T1000 (cell line): ENCODE data around the gene TRPC6.
A peak's percentile ranks its signal among the peaks of the same experiment; 100 is the strongest.
"Not testable (repeated sequence)": the region's sequence is repeated elsewhere in the genome, so short reads cannot be mapped to it uniquely, and the experiment has no call there.

Experiments
- DNase-seq: peaks from one replicate; lab custom pipeline; 2025; ENCODE audit warnings: mixed read lengths; lab: John Stamatoyannopoulos, UW

Gene TRPC6

DNA sequence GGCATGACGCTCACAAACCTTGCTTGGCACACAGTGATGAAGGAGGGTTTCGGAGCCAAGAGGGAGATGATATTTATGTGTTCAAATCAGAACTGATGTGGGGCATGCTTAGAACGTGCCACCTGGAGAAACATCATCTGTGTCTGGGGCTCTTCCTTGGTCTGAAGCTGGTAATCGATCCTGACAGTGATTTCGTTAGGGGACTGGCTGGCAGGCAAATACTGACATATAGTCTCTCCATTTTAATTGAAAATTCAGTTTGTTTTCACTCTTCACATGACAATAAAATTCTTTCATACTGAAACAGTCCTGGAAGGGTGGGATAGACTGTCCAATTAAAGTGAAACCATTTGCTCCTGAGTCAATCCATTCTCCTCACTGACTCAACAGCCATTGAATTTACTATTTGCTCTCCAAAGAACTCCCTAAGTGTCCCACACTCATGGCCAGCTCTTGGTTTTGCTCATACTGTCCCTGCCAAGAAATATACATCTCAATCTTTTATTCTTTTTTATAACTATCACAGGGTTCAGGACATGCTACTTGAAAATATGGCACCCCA lies 134.8 kb downstream of the TRPC6 start:
- DNase-seq, result no peak

DNA sequence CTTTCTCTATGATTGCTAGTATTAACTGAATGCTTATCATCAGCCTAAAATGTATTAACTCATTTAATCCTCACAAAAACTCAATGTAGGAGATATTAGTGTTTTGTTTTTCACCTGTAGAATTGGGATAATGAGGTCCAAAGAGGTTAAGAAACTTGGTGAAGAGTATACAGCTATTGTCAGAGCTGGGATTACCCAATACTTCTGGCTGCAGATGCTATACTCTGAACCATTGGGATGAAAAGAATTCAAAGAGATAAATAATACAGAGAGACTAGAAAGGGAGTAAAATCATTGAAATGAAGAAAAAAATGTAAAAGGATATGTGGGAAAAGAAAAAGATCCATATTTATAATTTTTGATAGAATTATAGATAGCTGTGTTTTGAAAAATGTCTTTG lies 137.1 kb downstream of the TRPC6 start:
- DNase-seq, result no peak

DNA sequence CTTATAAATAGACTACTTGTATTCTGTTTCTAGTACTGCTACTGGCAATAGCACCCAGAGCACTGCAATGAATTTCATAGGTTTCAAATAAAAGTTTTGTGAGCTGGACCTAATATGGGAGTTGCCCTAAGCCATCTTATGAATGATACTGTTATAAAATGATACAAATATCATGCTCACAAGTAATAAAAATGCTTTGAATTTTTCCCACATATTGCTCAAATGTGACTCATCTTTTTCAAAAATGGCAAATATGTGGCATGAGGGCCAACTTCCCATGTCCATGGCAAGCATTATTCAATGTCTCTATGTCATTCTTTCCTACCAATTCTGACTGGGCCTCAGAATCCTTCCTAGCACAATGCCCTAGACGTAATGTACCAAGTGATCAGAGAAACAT lies 137.6 kb downstream of the TRPC6 start:
- no peak for DNase-seq

DNA sequence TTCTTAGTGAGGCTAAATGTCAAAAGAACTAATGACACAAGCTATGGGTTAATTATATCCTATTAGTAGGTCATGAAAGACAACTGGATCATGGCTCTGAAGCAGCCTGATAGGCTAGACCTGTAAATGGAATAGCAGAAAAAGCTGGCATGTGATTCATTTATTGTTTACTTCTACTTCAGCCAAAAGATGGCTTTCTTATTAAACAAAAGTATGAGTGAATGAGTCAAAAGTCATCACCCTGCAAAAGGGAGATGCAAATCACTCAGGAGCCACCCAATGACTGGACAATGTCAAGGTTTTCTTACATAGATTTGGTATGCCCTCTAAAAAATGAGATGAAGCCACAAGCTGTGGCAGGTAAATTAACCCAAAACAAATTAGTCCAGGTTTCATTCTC lies 138.0 kb downstream of the TRPC6 start:
- no peak for DNase-seq

DNA sequence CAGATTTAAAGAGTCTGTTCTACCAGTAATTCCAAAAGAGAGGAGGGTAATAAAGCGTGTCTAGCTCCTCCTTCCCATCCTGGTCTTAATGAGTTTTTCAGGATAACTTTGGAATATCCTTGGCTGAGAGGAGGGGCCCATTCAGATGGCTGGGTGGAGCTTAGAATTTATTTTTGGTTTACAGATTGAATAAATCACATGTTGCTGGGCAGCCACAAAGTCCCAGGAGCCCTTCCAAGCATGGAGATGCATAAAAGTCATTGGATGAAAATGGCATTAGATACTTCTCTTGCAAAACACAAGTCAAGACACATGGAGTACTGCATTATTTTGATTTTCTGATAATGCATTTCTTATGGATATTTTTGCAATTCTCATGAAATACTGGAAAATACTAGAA lies 139.0 kb downstream of the TRPC6 start:
- DNase-seq, result no peak

DNA sequence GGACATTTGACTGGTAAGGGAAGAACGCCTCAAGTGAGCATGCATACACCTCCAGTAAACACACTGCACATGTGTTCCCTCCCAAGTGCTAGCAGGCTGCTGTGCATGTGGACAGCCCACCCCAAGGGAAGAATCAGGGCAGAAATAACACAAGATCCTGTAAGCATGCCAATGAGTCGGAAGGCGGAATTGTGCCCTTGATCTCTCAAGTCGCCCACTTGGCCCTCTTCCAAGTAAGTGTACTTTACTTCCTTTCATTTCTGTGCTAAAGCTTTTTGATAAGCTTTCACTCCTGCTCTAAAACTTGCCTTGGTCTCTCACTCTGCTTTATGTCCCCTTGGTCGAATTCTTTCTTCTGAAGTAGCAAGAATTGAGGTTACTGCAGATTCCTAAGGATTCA lies 139.6 kb downstream of the TRPC6 start:
- DNase-seq, result no peak

DNA sequence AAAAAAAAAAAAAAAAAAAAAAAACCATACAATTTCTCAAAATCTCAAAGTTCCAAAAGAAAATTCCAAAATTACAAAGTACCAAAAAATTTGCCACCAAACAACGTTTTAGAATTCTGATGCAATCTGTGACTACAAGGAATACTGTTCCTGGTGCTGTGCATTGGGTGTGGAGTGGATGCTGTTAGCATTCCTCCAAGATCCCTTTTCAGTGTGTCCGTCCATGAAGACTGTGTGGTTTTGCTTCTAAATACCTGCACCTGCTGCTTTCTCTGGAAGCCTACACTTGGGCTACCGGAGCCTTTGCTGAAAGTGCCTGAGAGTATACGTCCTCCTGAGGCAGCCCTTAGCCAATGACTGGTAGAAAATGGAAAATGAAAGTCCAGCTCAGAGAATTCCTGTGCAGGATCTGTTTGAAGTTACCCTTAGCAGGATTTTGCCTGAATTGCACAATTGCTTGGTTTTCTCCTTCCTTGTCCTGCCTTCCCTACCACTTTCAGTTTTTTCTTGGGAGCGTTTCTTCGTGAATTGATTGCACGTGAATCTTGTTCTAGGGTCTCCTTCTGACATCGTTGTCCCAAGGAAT lies 140.8 kb downstream of the TRPC6 start:
- DNase-seq, result no peak

DNA sequence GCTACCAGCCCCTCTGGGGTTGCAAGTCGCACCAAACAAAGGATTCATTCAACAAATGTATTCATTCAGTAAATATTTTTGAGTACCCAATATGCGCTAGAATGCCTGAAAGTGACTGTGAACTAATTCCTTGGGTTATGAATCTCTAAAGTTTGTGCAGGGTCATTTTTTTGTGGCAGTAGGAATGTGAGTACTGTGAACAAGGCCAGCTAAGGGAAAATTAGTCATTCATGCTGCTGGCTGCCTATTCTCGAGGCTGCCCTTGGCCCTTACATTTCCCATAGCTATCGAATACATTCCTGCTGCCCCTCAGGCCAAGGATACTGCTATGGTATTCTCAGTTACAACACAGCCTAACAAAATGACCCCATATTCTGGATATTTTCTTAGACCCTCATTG lies 141.6 kb downstream of the TRPC6 start:
- DNase-seq, result peak; percentile 36

DNA sequence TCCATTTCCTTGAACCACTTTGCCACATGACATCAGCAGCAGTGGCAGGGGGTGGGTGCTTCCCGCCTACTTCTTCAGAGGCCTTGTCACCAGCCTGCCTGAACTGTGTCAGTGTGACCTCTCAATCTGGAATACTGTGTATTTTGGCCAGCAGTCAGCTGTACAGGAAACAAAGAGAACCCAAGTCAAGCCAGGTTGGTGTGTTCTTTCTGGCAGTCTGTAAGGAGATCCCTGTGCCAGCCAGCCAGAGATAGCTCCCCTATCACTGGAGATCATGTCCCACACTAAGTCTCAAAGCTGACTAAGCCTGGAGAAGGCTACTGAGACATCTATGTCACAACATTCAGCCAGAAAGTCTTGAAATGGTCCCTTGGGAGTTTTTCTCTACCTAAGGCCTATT lies 142.1 kb downstream of the TRPC6 start:
- DNase-seq, result peak; percentile 13

DNA sequence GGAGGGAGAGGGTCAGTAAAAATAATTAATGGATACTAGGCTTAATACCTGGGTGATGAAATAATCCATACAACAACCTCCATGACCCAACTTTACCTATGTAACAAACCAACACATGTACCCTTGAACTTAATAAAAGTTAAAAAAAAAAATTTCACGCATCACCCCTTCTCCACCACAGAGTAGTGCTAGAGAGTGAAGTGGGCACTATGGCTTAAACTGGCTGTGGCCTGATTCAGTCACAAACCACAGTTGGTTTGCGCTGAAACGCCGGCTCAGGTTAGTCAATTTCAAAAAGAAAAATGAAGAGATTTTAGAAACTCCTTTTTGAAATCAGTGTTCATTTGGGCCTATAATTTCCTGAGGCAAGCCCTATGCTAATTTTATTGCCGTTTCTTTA lies 144.3 kb downstream of the TRPC6 start:
- DNase-seq, result no peak

DNA sequence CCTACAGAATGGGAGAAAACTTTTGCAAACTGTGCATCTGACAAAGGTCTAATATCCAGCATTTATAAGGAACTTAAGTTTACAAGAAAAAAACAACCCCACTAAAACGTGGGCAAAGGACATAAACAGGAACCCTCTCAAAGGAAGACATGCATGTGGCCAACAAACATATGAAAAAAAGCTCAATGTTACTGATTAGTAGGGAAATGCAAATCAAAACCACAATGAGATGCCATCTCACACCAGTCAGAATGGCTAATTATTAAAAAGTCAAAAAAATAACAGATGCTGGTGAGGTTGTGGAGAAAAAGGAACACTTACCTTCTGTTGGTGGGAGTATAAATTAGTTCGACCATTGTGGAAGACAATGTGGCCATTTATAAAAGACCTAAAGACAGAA lies 145.1 kb downstream of the TRPC6 start:
- not testable (repeated sequence) for DNase-seq

DNA sequence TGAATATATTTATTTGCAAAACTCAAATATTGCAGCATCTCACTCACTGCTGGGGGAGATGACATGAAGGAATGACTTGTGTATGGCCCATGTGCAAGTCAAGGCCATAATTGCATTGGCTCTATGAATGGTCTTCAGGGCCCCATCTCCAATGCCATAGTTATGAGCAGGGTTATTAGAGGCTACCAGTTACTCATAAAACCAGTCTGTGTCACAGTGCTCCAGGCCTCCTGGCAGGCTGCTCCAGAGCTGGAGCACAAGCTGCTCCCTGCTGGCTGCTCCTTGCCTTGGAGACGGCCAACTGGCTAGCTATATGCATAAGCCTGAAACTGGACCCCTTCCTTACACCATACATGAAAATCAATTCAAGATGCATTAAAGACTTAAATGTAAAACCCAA lies 145.7 kb downstream of the TRPC6 start:
- DNase-seq, result no peak

DNA sequence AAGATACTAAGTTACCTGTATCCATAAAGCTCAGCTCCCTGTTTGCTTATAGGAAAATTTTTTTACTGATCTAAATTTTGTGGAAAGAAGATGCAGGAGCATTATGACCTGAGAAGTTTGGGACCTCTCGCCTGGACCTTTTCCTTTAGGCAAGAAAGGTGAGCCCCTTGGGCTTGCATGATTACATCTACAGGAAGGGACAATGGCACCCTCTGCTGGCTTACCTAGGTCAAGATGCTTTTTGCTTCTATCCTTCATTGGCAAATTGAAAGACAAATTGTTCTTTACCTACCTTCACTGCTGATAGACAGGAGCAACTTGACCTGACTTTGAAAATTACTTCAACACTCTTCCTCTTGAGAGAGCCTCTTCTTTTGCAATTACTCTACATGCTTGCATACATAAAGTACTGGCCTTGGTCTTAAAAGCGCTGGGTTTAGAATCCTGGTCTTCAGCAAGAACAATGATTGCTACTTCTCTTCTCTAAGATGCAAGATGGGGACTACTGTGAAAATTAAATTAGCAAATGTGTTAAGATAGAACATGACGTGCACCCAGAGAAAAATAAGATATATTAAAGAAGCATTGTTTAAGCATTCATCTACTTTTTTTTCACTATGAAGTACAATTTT lies 147.2 kb downstream of the TRPC6 start:
- no peak for DNase-seq

DNA sequence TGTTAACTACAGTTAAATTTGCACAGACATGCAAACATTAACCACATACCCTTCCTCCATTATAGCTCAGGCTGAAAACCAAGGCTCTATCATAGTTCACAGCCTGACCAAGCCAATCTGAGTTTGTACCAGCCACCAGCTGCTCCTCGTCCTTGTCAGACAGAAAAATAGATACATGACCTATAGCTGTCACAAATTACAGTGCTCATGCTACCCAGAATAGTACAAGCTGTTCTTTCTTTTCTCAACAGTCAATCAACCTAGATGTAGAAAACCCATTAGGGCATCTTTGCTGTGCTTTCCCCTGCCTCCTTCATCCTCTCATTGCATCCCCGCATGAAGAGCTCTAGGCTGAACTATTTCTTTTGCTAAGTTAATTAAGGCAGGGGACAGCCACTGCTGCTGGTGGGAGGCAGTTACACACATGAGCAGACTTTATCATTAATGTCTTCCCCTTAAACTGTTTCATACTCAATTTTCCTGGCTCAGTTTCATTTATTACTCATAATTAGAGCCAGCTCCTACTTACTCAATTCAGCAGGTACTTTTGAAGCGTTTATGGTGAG lies 148.3 kb downstream of the TRPC6 start:
- DNase-seq, result no peak

DNA sequence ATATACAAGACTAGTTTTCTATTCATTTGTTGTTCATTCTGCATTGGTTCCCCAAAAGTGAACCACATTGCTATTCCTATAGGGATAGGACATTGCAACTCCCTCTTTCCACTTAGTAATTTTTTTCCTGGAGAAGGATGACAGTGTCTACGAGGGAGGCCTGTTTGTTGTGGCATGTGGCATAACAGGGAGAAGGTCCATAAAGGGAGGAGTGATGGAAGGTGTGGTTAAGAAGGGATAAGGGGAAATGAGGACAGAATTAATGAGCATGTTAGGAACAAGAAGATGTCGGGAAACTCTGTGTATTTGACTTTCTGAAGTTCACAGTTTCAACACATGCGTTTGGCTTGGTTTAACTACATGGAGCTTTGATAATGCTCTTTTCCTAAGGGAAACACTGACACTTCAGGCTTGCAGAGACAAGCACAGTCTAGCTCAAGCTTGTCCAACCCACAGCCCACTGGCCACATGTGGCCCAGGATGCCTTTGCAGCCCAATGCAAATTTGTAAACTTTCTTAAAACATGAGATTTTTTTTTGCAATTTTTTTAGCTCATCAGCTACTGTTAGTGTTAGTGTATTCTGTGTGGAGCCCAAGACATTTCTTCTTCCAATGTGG lies 149.7 kb downstream of the TRPC6 start:
- no peak for DNase-seq

DNA sequence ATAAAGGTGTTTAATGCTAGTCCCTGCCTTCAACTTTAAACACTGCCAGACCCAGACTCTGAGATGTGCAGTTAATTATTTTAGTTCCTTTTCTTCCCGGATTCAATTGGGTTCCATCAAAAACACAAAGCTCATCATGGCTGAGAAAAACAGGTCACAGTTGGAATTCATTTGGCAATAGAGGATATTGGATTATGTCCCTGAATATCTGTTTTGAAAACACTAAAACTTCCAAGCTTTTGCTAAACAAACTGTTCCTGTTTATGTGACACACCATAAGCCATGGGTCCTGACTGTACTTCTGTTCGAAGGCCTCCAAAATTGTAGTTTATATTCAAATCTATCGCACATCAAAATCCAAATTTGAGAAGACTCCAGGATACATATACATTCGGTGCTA lies 150.7 kb downstream of the TRPC6 start:
- DNase-seq, result no peak

DNA sequence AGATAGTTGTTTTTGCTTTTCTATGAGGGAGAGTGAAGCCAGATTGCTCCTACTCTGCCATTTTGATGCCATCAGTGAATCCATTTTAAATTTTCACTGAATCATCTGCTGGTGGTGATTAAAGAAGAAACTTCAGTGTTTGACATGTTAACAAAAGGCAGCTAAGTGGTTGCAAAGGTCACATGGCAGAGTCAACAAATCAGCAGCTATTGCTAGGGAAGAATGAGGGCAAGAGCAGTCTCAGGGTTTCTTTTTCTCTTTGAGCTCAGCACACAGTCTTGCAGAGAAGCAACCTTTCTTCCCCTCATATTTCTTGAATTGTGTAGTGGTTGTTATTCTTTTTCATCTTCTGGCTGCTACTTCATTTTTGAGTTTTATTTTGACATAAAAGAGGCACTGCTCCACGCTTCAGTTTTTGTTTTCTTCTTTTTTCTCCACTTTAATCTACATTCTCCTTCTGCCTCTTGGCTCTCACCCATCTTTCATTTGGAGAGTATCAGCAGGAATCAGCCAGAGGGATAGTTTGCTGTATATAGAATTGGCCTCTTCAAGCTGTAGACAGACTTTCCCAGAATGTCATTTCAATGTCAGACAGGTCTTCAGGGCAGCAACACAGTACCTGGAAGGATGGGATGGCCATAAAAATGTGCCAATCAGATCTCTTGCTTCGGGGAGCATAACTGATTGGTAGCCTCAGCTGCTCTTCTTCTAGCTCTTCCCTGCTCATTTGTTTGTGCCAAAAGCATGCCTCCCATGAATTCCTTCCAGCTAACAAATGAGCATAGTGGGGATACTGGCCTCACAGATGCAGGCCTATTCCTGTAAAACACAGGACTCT lies 153.9 kb downstream of the TRPC6 start:
- DNase-seq, result no peak

DNA sequence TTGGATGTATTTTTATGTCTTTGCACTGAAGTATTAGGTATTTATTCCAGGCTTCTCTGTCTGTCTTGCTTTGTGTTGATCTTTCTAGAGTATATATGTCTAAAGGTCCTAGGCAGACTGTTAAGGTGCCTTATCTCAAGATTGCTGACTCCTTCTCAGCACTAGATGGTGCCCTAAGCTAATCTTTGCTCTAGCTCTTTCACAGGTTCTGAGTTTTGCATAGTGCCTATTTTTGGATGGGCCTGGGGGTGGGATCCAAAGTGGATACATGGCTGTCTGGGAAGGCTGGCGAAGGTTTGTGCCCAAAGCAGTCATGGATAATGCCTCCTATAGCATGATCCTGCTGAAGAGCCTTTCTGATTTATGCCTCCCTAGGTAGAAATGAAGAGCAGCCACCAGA lies 154.9 kb downstream of the TRPC6 start:
- no peak for DNase-seq

DNA sequence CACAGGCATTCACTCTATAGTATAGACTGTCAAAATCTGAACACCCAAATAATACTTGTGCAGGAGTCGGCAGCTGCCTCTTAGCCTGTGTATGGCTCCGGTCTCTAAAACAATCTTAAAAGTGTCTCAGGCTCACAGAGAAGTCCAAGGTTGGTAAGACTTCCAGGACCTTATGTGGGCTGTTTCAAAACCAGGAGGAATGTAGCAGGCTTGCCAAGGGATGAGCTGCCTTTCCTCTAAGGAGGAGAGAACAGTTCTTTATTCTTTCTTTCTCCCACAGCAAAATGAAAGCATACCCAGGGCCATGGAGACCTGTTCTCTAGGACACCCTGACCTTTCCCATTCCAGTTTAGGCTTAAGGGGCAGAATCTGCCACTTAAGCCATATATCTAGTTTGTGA lies 176.5 kb downstream of the TRPC6 start:
- no peak for DNase-seq
